Smooth muscle cell (in vitro differentiated cells): ENCODE results near the gene HOXA5. TPM values are rescaled to one million over a fixed set of nuclear protein-coding genes. Genes with fewer than 3 reads are reported as not detected.

Experiments used
- DNase-seq: peaks from one replicate; lab custom pipeline; 2025; ENCODE audit not compliant: unreplicated experiment; lab: John Stamatoyannopoulos, UW
- H2AFZ ChIP-seq: fragments of 200-600 bp; sonication (generic); 2 replicates; pipeline ENCODE4 v1.6.0; 2016; ENCODE audit warnings: antibody characterized with exemption, low read depth, mild to moderate bottlenecking
- H3F3A ChIP-seq: fragments of 200-600 bp; sonication (generic); 2 replicates; pipeline ENCODE4 v1.6.0; 2017; ENCODE audit warnings: antibody characterized with exemption, low read depth
- H3K27ac ChIP-seq: fragments of 200-600 bp; sonication (generic); 2 replicates; pipeline ENCODE4 v1.5.1; 2016; ENCODE audit warnings: low read depth, mild to moderate bottlenecking
- H3K27me3 ChIP-seq: fragments of 200-600 bp; sonication (generic); 2 replicates; pipeline ENCODE4 v1.6.1; 2016; ENCODE audit warnings: low read depth, mild to moderate bottlenecking
- H3K36me3 ChIP-seq: fragments of 200-600 bp; sonication (generic); 2 replicates; pipeline ENCODE4 v1.5.1; 2016; ENCODE audit warnings: low read depth
- H3K4me1 ChIP-seq: fragments of 200-600 bp; sonication (generic); 2 replicates; pipeline ENCODE4 v1.5.1; 2016; ENCODE audit warnings: low read depth
- H3K4me2 ChIP-seq: fragments of 200-600 bp; sonication (generic); 2 replicates; pipeline ENCODE4 v1.6.0; 2016; ENCODE audit warnings: mild to moderate bottlenecking
- H3K4me3 ChIP-seq: fragments of 200-600 bp; sonication (generic); 2 replicates; pipeline ENCODE4 v1.5.1; 2016; ENCODE audit warnings: mild to moderate bottlenecking
- H3K79me2 ChIP-seq: fragments of 200-600 bp; sonication (generic); 2 replicates; pipeline ENCODE4 v1.6.0; 2016; ENCODE audit warnings: low read depth, mild to moderate bottlenecking
- H3K9ac ChIP-seq: fragments of 200-600 bp; sonication (generic); 2 replicates; pipeline ENCODE4 v1.6.0; 2016; ENCODE audit warnings: low read depth
- H3K9me3 ChIP-seq: fragments of 200-600 bp; sonication (generic); replicated peaks from 2 replicates; pipeline ENCODE4 v1.5.1; 2016; ENCODE audit warnings: low read depth
- H4K20me1 ChIP-seq: fragments of 200-600 bp; sonication (generic); 2 replicates; pipeline ENCODE4 v1.6.0; 2016; ENCODE audit warnings: low read depth
- CTCF ChIP-seq: fragments of 200-600 bp; sonication (generic); IDR thresholded peaks from 2 replicates; pipeline ENCODE4 v1.5.1; 2017; ENCODE audit warnings: borderline replicate concordance, mild to moderate bottlenecking, antibody characterized with exemption; ENCODE audit not compliant: insufficient read depth, poor library complexity, severe bottlenecking
- WGBS: methylation state at CpG from one replicate; pipeline ENCODE4 v1.1.7; 2016; ENCODE audit warnings: low lambda C conversion rate; 5-methylcytosine and 5-hydroxymethylcytosine counted together
- polyA plus RNA-seq: library from polyadenylated mRNA; unstranded; fragments of >200 nt; fragmentation: Nextera tagmentation; extraction: Ambion mirVana; gene quantifications from 2 replicates; pipeline ENCODE4 v1.2.1, GENCODE V29; 2016
- total RNA-seq: library from RNA; depleted of rRNA; stranded (reverse); fragments of >200 nt; gene quantifications from 2 replicates; pipeline ENCODE4 v1.2.3, GENCODE V29; 2014

HOXA5 gene
- total and polyA plus RNA-seq, 2 experiments from 2014 or later, result 0.98 to 2.1 TPM

- no peak overlapping the region for H3K4me3 ChIP-seq
- no peaks in the 10 kb centered on the region for H3K9me3 ChIP-seq
- no peaks in the 10 kb centered on the region for H3K36me3 ChIP-seq
- H3K79me2 ChIP-seq, result no peaks in the 10 kb centered on the region
- H3F3A ChIP-seq, result no peaks in the 10 kb centered on the region
- H3K9ac ChIP-seq, result no peak overlapping the region
- H3K27ac ChIP-seq, result no peak overlapping the region
- no peak overlapping the region for H3K4me2 ChIP-seq
- WGBS, result 31% methylated on average over 2 of the region's 2 CpGs
- peaks cover 7% of the 10 kb centered on the region for H3K4me1 ChIP-seq
- H2AFZ ChIP-seq, result no peak overlapping the region
- no peak for TF ChIP-seq CTCF
- no peaks in the 10 kb centered on the region for H4K20me1 ChIP-seq
- peaks cover 100% of the 10 kb centered on the region for H3K27me3 ChIP-seq
- DNase-seq, result no peak
These were observed 15.4 kb downstream of the HOXA5 start for GRCh38 chr7:27128034-27128433.

- H3K79me2 ChIP-seq, result no peaks in the 10 kb centered on the region
- H2AFZ ChIP-seq, result no peak overlapping the region
- H3K9ac ChIP-seq, result no peak overlapping the region
- no peak overlapping the region for H3K4me2 ChIP-seq
- no peak overlapping the region for H3K27ac ChIP-seq
- 23% methylated on average over 3 of the region's 3 CpGs for WGBS
- no peak for DNase-seq
- H3K9me3 ChIP-seq, result no peaks in the 10 kb centered on the region
- H3K27me3 ChIP-seq, result peaks cover 100% of the 10 kb centered on the region
- H3K4me3 ChIP-seq, result no peak overlapping the region
- H3K4me1 ChIP-seq, result peaks cover 7% of the 10 kb centered on the region
- no peak for TF ChIP-seq CTCF
- H4K20me1 ChIP-seq, result no peaks in the 10 kb centered on the region
- H3F3A ChIP-seq, result no peaks in the 10 kb centered on the region
- H3K36me3 ChIP-seq, result no peaks in the 10 kb centered on the region
These were observed 16.7 kb downstream of the HOXA5 start for GRCh38 chr7:27126596-27127327.

- 23% methylated on average over 5 of the region's 5 CpGs for WGBS
These were observed 17.5 kb downstream of the HOXA5 start for GRCh38 chr7:27125986-27126394.

More at GRCh38 chr7:27125986-27126394, 17.5 kb downstream of the HOXA5 start:
- Histone ChIP-seq H3K4me1 (peaks cover 3% of the 10 kb centered on the region), H4K20me1 (no peaks in the 10 kb centered on the region), H3K27ac (no peak overlapping the region), H3F3A (no peaks in the 10 kb centered on the region), H2AFZ (no peak overlapping the region), H3K9me3 (no peaks in the 10 kb centered on the region), H3K27me3 (peaks cover 100% of the 10 kb centered on the region), H3K36me3 (no peaks in the 10 kb centered on the region), H3K9ac (no peak overlapping the region), H3K4me2 (no peak overlapping the region), H3K4me3 (no peak overlapping the region), H3K79me2 (no peaks in the 10 kb centered on the region)
- TF ChIP-seq CTCF, result no peak
- DNase-seq, result no peak
